ENCODE results near the gene UNC93B1.

UNC93B1 gene, protein sequence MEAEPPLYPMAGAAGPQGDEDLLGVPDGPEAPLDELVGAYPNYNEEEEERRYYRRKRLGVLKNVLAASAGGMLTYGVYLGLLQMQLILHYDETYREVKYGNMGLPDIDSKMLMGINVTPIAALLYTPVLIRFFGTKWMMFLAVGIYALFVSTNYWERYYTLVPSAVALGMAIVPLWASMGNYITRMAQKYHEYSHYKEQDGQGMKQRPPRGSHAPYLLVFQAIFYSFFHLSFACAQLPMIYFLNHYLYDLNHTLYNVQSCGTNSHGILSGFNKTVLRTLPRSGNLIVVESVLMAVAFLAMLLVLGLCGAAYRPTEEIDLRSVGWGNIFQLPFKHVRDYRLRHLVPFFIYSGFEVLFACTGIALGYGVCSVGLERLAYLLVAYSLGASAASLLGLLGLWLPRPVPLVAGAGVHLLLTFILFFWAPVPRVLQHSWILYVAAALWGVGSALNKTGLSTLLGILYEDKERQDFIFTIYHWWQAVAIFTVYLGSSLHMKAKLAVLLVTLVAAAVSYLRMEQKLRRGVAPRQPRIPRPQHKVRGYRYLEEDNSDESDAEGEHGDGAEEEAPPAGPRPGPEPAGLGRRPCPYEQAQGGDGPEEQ

DNA sequence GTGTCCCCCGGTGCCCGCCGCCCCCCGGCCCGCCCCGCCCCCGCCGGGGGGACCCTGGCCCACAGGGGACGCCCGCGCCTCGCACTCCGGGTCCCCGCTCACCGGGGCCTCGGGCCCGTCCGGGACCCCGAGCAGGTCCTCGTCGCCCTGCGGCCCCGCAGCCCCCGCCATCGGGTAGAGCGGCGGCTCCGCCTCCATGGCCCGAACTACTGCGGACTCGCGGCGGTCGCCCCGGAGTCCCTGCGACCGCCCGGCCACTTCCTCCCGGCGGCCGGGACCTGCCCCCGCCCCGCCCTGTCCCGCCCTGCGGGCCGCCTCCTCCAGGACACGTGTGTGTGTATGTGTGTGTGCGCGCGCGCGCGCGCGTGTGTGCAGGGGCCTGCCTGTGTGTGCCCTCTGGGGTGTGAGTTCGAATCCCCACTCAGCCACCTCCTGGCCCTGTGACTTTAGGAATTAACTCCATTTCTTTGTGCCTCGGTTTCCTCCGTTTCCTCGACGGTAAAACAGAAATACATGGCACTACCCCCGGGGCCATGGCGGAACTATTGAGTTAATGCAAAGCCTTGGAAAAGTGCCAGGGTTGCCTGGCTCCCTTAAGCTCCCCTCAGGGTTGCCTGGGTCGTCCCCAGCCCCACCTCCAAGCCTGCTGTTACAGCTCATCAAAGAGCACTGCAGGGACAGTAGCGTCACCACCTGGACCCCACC, at the start of gene UNC93B1:
UNC93B1 (minus strand) TSS at position 252 of the 705 bp plus-strand sequence; CDS start at position 198, 54 bp downstream.
- peak within 1 kb of the TSS; percentile 64 for H3K4me3 ChIP-seq (replicated peaks in 1 of 2; ENCODE audit: low read depth in 2 of 2, low read length in 2 of 2)
- peak; percentile 81 to 88 for DNase-seq (ENCODE audit: low read depth in 2 of 2)
- TF ChIP-seq, protein P1, sequence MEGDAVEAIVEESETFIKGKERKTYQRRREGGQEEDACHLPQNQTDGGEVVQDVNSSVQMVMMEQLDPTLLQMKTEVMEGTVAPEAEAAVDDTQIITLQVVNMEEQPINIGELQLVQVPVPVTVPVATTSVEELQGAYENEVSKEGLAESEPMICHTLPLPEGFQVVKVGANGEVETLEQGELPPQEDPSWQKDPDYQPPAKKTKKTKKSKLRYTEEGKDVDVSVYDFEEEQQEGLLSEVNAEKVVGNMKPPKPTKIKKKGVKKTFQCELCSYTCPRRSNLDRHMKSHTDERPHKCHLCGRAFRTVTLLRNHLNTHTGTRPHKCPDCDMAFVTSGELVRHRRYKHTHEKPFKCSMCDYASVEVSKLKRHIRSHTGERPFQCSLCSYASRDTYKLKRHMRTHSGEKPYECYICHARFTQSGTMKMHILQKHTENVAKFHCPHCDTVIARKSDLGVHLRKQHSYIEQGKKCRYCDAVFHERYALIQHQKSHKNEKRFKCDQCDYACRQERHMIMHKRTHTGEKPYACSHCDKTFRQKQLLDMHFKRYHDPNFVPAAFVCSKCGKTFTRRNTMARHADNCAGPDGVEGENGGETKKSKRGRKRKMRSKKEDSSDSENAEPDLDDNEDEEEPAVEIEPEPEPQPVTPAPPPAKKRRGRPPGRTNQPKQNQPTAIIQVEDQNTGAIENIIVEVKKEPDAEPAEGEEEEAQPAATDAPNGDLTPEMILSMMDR (IDR thresholded peaks at IDR 0.05; ENCODE audit: low read depth, low read length) = no peak

DNA sequence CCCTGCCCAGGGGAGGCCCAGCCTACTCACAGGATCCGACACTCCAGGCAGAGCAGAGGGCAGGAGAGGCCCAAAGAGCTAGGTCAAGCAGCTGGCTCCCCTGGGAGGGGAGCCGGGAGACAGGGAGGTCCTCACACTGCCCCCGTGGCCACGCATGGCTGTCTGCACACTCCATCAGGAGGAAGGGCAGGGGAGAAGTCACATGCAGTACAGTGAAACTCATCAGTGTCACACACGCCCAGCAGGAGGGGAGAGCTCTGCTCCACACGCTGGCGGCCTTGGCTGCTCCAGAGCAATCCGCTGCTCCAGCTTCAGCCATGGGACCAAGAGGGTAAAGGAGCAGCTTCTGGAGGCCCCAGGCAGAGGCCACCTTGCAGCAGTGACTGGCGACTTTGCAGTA, 49.2 kb upstream of the UNC93B1 start:
- TF ChIP-seq, protein P1 (IDR thresholded peaks at IDR 0.05; ENCODE audit: low read depth, low read length) = no peak
- H3K4me3 ChIP-seq (replicated peaks in 1 of 2; ENCODE audit: low read depth in 2 of 2, low read length in 2 of 2) = no peak overlapping the region
- no peak for DNase-seq (ENCODE audit: low read depth in 2 of 2)

DNA sequence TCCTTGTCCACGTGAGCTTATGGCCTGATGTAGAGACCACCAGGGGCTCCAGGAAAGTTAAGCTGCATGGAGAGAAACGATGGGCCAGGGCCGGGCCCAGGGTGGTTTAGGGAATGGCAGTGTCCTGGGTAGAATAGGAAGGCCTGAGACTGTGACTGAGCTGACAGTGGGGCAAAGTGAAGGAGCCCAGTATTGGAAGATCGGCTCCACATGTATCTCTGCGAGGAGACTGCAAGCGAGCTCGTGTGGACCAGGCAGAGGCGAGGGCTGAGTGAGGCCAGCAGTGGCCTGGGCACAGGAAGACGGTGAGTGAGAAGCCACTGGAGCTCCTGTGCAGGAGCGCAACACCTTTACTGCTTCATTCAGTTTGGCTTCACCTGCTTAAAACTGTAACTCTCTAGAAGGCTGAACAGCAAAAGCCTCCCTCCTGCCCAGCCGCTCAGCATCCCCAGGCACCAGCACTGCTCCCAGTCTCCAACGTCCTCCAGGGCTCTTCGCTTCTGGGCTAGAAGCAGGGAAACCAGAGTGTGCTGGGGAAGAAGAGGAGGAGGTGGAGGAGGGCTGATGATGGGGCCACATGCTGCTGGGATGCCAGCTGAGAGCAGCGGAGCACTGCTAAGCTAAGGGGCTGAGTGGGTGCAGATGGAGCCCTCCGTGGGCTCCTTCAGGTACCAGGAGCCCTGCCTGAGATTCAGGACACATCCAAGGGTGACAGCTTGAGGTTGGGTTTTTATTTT, 48.4 kb upstream of the UNC93B1 start:
- no peak for DNase-seq (ENCODE audit: low read depth in 2 of 2)
- H3K4me3 ChIP-seq (replicated peaks in 1 of 2; ENCODE audit: low read depth in 2 of 2, low read length in 2 of 2) = no peak overlapping the region
- TF ChIP-seq, protein P1 (IDR thresholded peaks at IDR 0.05; ENCODE audit: low read depth, low read length) = no peak

DNA sequence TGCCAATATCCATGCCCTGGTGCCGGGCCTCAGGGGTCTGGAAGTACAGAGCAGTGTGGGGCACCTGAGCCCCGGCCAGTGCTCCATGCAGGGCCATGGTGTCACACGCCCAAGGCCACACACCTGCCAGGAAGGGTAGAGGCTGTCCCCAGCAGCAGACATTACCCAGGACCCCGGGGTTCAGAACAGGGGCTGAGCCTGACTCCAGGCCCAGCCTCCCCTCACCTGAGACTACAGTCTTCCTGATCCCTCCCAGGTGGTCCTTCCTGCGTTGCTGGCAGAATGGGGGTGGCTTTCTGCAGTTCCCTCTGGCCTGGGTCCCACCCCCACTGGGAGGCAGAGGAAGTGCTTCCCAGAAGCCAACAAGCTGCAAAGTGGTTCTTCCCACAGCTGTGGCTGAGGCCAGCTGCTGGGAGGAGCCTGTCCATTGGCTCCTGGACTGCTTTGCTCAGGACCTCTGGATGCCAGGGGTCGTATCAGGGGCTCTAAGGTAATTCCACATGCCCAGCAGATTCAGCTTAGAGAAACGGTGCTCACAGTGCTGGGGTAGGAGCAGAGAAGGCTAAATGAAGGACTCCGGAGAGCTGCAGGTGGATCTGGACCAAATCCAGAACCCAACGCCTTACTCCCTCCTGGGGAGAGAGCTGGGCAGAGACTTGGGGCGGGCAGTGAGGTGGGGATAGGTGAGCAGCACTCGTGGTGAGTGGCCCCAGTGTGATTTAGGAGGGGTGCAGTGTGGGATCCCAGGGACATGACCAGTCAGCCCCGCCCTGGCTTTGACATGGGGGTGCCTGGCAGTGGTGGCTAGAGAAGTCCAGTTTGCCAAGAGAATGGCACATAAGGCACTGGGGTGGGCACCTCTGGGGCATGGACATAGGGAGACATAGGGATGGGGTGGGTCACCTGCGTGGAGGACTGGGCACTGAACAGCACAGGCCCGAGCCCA, 47.6 kb upstream of the UNC93B1 start:
- no peak overlapping the region for H3K4me3 ChIP-seq (replicated peaks in 1 of 2; ENCODE audit: low read depth in 2 of 2, low read length in 2 of 2)
- DNase-seq (ENCODE audit: low read depth in 2 of 2) = no peak
- TF ChIP-seq, protein P1 (IDR thresholded peaks at IDR 0.05; ENCODE audit: low read depth, low read length) = no peak

DNA sequence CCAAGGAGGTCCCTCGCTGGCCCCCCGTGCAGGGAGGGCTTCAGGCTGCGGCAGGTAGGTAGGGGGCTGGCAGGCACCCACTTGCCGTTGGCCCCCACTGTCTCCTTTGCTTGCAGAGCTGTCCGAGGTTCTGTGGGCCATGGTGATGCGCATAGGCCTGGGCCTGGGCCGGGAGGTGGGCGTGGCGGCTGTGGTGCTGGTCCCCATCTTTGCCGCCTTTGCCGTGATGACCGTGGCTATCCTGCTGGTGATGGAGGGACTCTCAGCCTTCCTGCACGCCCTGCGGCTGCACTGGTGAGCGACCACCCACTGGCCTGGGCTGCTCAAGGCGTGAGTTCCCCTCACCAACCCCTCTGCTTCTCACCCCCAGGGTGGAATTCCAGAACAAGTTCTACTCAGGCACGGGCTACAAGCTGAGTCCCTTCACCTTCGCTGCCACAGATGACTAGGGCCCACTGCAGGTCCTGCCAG, 46.5 kb upstream of the UNC93B1 start:
- TF ChIP-seq, protein P1 (IDR thresholded peaks at IDR 0.05; ENCODE audit: low read depth, low read length) = no peak
- DNase-seq (ENCODE audit: low read depth in 2 of 2) = no peak
- H3K4me3 ChIP-seq (replicated peaks in 1 of 2; ENCODE audit: low read depth in 2 of 2, low read length in 2 of 2) = no peak overlapping the region

Measured in cardiac fibroblast (primary cell).